RPMI8226 (cell line): ENCODE results near the gene MUC22.
A peak's percentile ranks its signal among the peaks of the same experiment; 100 is the strongest.
"Not testable (repeated sequence)": the region's sequence is repeated elsewhere in the genome, so short reads cannot be mapped to it uniquely, and the experiment has no call there.

Source experiments
- DNase-seq: peaks from one replicate; pipeline ENCODE4 v3.0.0-alpha.2; 2015

Gene MUC22

DNA sequence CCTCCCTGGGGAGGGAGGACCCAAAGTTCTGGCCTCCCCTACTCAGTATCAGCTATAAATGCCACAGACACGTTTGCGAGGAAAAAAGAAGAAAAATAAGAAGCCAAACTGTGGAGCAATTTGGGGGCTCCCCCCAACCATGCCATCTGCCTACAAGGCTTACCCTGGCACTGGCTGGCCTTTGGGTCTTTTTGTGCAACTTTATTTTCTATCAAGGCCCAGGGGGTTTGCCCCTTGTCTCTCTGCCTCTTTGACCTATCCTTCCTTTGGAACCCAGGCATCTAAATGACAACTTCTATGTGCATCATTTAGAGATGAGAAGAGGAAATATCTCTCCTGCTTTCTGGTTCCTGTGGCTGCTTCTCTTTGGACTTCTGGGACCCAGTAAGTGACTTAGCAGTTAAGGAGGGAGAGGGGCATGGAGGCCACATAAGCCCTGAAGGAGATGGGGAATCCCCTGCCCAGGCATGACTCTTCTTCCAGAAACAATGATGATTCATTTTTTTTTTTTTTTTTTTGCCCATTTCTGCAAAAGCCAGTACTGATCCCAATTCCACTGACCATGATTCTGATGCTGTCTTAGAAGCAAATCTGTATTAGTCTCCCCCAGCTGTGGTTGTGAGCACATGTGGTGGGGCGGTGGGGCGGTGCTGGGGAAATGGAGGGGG is at the start of gene MUC22:
Gene MUC22 (plus strand): TSS at position 82 of the 668 bp plus-strand sequence. CDS start 233 bp downstream, at position 315.
- no peak for DNase-seq

DNA sequence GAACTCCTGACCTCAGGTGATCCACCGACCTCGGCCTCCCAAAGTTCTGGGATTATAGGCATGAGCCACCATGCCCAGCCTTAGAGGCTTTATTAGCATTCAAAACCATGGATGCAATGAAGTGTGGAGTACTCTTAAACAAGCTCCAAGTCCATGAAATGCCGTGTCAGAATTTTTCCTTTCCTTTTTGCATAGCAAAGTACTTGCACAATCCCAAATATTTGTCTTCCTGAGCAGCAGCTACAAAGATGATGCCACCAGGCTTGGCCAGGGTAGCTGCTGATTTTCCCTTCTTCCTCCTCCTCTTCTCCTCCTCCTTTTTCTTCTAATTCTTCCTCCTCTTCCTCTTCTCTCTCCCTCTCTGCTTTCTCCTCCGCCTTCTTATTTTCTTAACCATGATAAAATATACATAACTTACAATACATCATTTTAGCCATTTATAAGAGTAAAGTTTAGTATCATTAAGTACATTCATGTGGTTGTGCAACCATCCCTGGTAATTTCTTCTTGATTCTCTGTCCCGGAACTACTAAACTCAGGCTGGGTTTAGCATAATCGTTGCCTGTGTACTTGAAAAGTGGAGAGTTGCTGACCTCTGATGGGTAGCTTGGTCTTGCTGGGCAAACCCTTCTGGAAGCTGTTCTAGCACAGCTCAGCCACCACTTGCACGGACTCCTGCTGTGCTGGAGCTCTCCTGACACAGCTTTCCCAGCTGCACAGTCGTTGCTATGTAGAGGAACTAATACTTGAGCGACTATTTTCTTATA is 49.2 kb upstream of the MUC22 start:
- DNase-seq = no peak

GRCh38 chr6:30962716-30963115 is 47.6 kb upstream of the MUC22 start:
- no peak for DNase-seq

GRCh38 chr6:30963641-30964040 is 46.6 kb upstream of the MUC22 start:
- DNase-seq = peak; percentile 87

DNA sequence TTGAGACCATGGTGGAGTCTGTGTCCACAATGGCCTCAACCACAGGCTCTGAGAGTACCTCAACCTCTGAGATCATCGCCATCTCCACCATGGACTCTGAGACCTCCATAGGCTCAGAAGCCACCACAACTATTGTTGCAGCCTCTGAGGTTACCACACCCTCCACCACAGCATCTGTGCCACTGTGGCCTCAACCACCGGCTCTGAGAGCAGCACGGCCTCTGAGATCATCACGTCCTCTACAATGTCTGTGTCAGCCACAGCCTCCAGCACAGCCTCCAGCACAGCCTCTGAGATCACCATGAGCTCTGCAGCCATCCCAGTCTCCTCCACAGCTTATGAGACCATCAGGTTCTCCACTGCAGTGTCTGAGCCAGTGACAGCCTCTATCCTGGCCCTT is 46.2 kb upstream of the MUC22 start:
- peak; percentile 56 for DNase-seq

DNA sequence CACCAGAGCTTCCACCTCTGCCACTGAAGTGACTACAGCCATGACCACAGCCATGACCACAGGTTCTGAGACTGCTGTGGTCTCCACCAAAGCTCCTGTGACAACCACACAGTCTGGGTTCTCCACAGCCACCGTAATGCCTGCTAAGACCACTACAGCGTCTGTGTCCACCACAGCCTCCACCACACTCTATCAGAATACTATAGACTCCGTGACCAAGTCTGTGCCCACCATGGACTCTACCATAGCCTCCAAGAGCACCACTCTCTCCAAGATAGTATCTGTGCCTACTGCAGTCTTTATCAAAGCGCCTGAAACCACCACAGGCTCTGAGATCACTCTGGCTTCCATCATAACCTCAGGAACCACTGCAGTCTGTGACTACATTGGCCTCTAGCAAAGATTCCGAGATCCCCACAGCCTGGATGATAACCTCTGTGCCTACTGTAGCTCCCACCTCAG is 45.1 kb upstream of the MUC22 start:
- no peak for DNase-seq

GRCh38 chr6:30966154-30966553 is 44.1 kb upstream of the MUC22 start:
- DNase-seq = no peak

- not testable (repeated sequence) for DNase-seq
These were observed 41.1 kb upstream of the MUC22 start for GRCh38 chr6:30969171-30969570.

- DNase-seq = no peak
These were observed 39.3 kb upstream of the MUC22 start for GRCh38 chr6:30970946-30971345.

DNA sequence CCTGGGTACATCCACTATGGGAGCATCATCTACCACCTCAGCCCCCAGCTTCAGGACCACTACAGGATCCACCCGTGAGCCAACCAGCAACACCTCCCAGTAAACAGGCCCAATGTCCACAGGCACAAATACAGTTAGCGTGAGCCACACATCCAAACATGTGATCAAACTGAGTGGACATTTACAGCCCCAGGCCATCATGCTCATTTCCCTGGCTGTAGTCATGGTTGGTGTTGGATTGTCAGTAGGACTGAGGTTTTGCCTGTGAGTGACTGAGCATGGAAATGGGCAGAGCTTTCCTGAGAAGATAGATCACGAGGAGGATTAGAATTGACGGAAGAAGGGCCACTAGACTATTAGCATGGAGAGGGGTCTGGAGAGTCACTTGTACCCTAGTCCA is 37.5 kb upstream of the MUC22 start:
- DNase-seq = no peak

- no peak for DNase-seq
These were observed 35.6 kb upstream of the MUC22 start for GRCh38 chr6:30974490-30975252.

DNA sequence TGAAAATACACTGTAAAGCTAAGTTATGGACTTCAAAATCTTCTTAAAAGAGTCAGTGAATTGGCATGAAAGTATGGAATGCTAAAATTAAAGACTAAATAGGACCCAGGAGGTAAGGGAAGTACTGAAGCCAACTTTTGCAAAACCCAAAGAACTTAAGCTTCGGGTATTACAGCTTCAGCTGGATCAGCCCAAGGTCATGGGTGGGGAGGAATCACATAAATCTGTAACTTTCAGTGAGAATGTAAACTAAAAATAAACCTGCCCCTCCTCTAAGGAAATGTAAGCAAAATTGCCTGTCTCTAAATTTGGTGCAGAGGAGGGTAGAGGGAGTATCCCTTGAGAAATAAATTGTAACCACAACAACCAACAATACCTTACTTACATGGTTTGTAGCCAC is 31.1 kb upstream of the MUC22 start:
- peak; percentile 48 for DNase-seq

GRCh38 chr6:30979690-30980089 is 30.6 kb upstream of the MUC22 start:
- DNase-seq = no peak

DNA sequence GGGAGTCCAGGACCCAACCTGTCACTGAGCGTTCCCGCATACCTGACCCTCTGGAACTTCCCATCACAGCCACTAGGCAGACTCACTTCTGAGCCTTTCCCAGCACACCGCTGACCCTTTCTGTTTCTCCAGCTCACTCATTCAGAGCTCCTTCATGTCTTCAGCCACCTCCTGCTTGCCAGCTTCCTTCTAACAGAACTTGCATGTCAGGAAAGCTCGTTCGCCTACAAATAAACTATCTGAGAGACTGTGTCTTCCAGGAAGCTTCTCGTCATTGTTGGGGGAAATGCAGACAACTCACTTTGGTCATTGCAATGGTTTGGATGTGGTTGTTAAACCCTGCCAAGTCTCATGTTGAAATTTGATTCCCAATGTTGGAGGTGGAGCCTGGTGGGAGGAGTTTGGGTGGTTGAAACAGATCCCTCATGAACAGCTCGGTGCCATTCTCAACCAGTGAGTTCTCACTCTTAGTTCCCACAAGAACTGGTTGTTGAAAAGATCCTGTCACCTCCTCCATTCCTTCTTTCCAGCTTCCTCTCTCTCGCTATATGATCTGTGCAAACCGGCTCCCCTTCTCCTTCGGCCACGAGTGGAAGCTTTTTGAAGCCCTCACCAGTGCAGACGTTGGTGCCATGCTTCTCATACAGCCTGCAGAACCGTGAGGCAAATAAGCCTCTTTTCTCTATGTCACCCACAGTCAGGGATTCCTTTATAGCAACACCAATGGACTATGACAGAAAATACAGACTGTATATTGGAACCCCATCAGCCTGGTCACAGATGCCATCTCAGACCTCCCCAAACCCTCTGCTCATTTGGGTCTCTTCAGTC is 28.1 kb upstream of the MUC22 start:
- DNase-seq = peak; percentile 31

GRCh38 chr6:30983439-30983838 is 26.8 kb upstream of the MUC22 start, which contains the start of gene MUC21:
TSS of gene MUC21 (plus strand) at chr6:30983718. CDS start at chr6:30983959, 241 bp downstream.
- DNase-seq = peak; percentile 85

DNA sequence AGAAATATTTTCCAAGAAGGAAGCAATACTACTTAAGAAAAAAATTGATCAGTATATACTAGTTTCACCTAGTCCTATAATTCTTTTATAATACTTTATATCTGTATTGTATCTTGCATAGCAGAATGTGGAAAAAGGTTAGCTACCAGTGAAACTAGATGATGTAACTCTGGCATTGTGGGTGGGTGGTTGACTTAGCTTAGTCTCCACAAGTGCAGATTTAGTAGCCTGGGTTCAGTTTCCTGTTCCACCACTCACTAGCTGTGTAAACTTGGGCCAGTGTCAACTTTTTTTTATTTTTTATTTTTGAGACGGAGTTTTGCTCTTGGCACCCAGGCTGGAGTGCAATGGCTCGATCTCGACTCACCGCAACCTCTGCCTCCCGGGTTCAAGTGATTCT is 24.8 kb upstream of the MUC22 start:
- peak; percentile 54 for DNase-seq

DNA sequence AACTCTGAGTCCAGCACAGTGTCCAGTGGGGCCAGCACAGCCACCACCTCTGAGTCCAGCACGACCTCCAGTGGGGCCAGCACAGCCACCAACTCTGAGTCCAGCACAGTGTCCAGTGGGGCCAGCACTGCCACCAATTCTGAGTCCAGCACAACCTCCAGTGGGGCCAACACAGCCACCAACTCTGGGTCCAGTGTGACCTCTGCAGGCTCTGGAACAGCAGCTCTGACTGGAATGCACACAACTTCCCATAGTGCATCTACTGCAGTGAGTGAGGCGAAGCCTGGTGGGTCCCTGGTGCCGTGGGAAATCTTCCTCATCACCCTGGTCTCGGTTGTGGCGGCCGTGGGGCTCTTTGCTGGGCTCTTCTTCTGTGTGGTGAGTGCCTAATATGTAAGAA is 23.0 kb upstream of the MUC22 start:
- no peak for DNase-seq

DNA sequence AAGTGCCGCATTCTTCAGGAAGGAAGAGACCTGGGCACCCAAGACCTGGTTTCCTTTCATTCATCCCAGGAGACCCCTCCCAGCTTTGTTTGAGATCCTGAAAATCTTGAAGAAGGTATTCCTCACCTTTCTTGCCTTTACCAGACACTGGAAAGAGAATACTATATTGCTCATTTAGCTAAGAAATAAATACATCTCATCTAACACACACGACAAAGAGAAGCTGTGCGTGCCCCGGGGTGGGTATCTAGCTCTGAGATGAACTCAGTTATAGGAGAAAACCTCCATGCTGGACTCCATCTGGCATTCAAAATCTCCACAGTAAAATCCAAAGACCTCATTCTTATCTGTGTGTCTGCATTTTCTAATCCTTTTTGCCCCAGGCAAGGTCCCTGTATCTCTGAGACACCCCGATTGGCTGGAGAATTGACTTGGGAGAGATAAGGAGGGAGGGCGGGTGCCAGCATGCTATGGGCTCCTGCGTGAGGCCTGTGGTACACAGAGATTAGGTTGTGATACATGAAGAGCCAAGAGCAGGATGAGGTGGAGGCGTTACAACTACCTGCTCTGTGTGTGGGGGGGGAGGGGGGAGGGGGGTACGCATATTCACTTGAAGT is 22.0 kb upstream of the MUC22 start:
- DNase-seq = no peak

GRCh38 chr6:30990422-30991086 is 19.7 kb upstream of the MUC22 start:
- DNase-seq = peak; percentile 88

GRCh38 chr6:30991891-30992290 is 18.4 kb upstream of the MUC22 start:
- no peak for DNase-seq

DNA sequence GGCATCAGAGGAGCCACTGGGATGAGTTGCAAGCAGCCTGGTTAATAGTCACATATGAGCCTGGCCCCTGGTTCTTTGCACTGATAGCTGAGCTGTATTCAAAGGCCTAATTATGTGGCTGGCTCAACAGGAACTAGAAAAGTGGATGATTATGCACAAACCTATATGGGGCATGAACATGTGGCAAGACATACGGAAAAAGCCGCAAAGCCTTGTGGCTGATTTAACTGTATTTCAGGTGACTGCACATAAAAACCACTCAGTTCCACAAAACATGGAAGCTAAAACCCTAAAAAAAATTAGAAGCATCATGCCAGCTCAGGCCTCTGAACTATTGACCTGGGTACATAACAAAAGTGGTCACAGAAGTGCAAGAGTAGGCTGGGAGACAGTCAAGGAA is 13.0 kb upstream of the MUC22 start:
- no peak for DNase-seq

GRCh38 chr6:30998785-30999184 is 11.5 kb upstream of the MUC22 start:
- no peak for DNase-seq
